ENCODE measurements around the gene HRH1.

HRH1 gene

GRCh38 chr3:11144996-11145395, 9.3 kb upstream of the HRH1 start:
- no peak for DNase-seq

- DNase-seq, result no peak
Observed at GRCh38 chr3:11145888-11146287, 8.4 kb upstream of the HRH1 start.

- DNase-seq, result no peak
Observed at GRCh38 chr3:11146773-11147660, 7.3 kb upstream of the HRH1 start.

GRCh38 chr3:11150256-11150655, 4.0 kb upstream of the HRH1 start:
- no peak for DNase-seq

GRCh38 chr3:11152301-11152700, 2.0 kb upstream of the HRH1 start:
- DNase-seq, result no peak

GRCh38 chr3:11154953-11155325, 646 bp downstream of the HRH1 start:
- no peak for DNase-seq

GRCh38 chr3:11155341-11156025, 1.2 kb downstream of the HRH1 start:
- no peak for DNase-seq

GRCh38 chr3:11156026-11156410, 1.7 kb downstream of the HRH1 start:
- DNase-seq, result no peak

GRCh38 chr3:11157421-11157820, 3.1 kb downstream of the HRH1 start:
- DNase-seq, result no peak

GRCh38 chr3:11159421-11159904, 5.2 kb downstream of the HRH1 start:
- peak; percentile 18 to 34 for DNase-seq

- DNase-seq, result no peak
Observed at GRCh38 chr3:11161666-11162065, 7.4 kb downstream of the HRH1 start.

- no peak for DNase-seq
Observed at GRCh38 chr3:11162401-11163345, 8.4 kb downstream of the HRH1 start.

- no peak for DNase-seq
Observed at GRCh38 chr3:11164607-11165006, 10.3 kb downstream of the HRH1 start.

- DNase-seq, result no peak
Observed at GRCh38 chr3:11165476-11165875, 11.2 kb downstream of the HRH1 start.

GRCh38 chr3:11166807-11167400, 12.6 kb downstream of the HRH1 start:
- DNase-seq, result peak; percentile 6 to 19

- no peak for DNase-seq
Observed at GRCh38 chr3:11167590-11167989, 13.3 kb downstream of the HRH1 start.

GRCh38 chr3:11168406-11168805, 14.1 kb downstream of the HRH1 start:
- DNase-seq, result no peak

- DNase-seq, result no peak
Observed at GRCh38 chr3:11168881-11169805, 14.8 kb downstream of the HRH1 start.

GRCh38 chr3:11170052-11170770, 15.9 kb downstream of the HRH1 start:
- DNase-seq, result no peak

GRCh38 chr3:11172096-11172690, 17.9 kb downstream of the HRH1 start:
- no peak for DNase-seq
